ENCODE data around the gene PCBP3. TPM values are rescaled to one million over a fixed set of nuclear protein-coding genes. Genes with fewer than 3 reads are reported as not detected.
"Not testable (repeated sequence)": the region's sequence is repeated elsewhere in the genome, so short reads cannot be mapped to it uniquely, and the experiment has no call there.

PCBP3 gene
- total RNA-seq, 1 donor from 2014 or later = 1.5 TPM

DNA sequence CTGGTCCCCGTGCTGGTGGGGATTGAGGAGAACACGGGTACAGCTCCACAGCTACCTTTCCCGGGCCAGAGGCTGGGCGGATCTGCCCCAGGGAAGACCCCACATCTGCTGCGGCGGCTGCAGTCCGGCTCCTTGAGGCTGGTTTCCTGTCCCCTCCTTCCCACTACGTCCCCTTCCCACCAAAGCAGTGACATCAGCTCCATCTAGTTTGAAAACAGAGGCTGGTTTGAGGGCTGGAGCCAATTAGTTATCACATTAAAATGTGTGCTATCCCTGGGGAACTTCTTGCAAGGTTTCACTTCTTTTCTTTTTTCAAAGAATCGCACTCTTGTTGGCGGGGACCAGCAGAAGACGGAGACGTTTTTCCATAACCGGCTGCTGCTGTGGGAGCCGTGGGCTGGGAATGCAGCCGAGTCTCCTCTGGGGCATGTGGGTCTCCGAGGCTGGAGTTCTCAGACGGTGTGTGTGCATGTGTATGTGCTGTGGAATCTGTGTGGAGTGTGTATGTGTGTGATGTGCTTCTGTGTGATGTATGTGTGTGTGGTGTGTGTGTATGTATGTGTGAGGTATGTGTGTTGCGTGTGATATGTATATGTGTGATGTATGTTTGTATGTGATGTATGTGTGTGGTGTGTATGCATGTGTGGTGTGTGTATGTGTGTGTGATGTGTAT lies 8.9 kb upstream of the PCBP3 start:
- no peak for DNase-seq (ENCODE audit: extremely low read depth, low read depth, low spot score)

GRCh38 chr21:45635271-45636151 lies 8.0 kb upstream of the PCBP3 start:
- no peak for DNase-seq (ENCODE audit: extremely low read depth, low read depth, low spot score)

- DNase-seq (ENCODE audit: extremely low read depth, low read depth, low spot score) = no peak
These were observed 7.1 kb upstream of the PCBP3 start for GRCh38 chr21:45636459-45636858.

DNA sequence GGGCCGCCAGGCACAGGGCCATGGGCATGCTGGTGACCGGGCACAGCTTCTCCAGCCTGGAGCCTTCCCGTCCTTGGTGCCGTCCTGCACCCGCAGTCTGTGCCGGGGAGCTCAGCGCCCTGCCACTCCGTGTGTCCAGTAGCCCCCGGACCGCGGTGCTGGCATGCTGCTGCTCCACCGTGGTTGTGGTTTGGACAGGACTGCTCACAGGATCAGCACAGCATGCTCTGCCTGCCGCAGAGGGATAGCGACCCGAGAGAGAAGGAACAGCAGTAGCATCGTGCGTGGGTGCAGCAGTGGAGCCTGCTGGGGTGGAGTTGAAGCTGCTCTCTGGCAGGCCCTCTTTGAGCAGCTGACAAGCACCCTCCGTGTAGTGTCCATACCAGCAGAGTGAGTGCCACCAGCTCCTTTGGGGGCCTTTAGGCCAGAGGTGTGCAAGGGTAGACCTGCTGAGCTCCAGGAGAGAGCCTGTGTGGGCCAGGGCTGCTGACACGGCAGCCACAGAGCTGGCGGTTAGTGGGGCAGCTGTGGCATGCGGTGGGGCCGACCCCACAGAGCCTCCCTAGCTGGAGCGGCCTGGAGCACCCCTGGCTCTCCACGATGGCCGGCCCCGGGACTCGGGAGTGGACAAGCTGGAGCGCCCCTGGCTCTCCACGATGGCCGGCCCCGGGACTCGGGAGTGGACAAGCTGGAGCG lies 6.4 kb upstream of the PCBP3 start:
- DNase-seq (ENCODE audit: extremely low read depth, low read depth, low spot score) = no peak

GRCh38 chr21:45637883-45638282 lies 5.6 kb upstream of the PCBP3 start:
- no peak for DNase-seq (ENCODE audit: extremely low read depth, low read depth, low spot score)

GRCh38 chr21:45638707-45639106 lies 4.8 kb upstream of the PCBP3 start:
- no peak for DNase-seq (ENCODE audit: extremely low read depth, low read depth, low spot score)

GRCh38 chr21:45639206-45640000 lies 4.1 kb upstream of the PCBP3 start:
- DNase-seq (ENCODE audit: extremely low read depth, low read depth, low spot score) = no peak

DNA sequence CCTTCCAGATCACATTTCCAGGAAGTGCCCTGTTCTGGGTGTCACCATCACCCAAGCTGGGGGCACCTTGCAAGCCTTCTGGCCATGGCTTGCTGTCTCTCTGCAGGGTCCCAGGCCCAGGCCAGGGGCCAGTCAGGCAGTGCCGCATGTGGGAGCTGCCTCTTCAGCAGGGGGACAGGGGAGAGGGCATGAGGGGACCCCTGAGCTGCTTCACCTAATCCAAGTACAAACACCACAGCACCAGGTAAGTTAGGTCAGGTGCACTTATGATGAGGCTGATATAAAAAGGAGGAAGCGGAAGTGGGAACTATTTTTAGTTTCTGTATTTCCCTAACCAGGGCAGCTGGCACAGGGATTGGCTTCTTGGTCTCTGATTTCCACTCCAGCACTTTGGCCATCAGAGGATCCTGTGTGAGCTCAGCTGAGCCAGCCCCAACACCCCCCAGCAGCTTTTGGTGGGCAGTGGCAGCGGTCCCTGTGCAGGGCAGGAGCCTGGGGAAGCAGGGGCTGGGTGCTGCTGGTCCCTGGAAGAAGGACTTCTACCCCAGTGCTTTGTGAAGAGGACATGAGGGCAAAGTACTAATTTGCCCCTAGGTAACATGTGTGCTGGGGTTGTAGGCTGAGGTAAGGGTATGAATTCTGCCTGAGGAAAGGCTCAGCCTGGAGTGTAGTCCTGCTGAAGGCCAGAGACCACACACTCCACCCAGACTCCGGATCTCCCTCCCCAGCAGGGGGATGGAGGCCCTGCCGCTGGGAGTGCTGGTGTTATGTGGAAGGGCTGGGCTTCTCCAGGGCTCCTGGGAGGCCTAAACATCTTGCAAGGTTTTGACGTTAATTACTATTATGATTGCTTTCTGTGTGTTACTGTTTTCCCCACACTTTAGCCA lies 3.3 kb upstream of the PCBP3 start:
- DNase-seq (ENCODE audit: extremely low read depth, low read depth, low spot score) = no peak

- DNase-seq (ENCODE audit: extremely low read depth, low read depth, low spot score) = no peak
These were observed 2.5 kb upstream of the PCBP3 start for GRCh38 chr21:45640888-45641479.

DNA sequence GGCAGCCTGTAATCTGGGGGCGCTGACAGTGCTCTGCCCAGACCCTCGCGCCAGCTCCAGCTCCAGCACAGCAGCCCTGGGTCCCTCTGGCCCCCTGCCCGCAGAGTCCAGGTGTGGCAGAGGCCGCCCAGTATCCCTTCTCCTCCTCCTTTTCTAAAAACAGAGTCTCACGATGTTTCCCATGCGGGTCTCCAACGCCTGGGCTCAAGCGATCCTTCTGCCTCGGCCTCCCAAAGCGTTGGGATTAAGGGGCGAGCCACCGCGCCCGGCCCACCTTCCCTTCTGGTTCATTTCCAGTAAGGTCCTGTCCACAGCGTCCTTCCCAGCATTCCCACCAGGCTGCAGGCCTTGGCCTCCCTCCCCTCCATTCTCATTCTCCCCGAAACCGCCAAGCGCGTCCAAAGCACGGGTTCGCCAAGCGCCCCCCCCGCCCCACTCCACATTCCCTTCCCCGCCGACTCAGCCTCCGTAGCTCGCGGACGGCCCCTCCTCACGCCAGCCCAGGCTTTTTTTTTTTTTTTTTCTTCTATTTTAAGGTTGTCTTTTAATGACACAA lies 2.0 kb upstream of the PCBP3 start:
- DNase-seq (ENCODE audit: extremely low read depth, low read depth, low spot score) = no peak

GRCh38 chr21:45642122-45642813 lies 1.3 kb upstream of the PCBP3 start:
- DNase-seq (ENCODE audit: extremely low read depth, low read depth, low spot score) = no peak

- no peak for DNase-seq (ENCODE audit: extremely low read depth, low read depth, low spot score)
These were observed 749 bp downstream of the PCBP3 start for GRCh38 chr21:45644041-45644906.

DNA sequence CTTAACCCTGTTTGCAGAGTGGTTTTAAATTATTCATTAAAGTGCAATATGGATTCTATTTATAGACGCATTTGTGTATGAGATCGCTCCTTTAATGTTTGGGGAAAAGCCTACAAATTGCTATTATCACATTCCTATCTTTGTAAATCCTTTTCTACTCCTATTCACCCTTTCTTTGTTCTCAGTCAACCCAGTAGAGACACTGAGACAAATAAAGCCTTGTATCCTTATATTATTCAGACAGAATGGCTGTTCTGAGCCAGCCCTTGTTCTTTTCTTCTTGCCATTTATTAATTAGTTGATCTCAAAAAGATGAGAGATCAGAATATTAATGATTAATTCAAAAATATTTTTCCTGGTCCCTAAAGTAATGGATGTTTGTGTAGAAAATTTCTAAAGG lies 8.4 kb downstream of the PCBP3 start:
- DNase-seq (ENCODE audit: extremely low read depth, low read depth, low spot score) = no peak

- no peak for DNase-seq (ENCODE audit: extremely low read depth, low read depth, low spot score)
These were observed 11.6 kb downstream of the PCBP3 start for GRCh38 chr21:45655124-45655523.

- not testable (repeated sequence) for DNase-seq (ENCODE audit: extremely low read depth, low read depth, low spot score)
These were observed 12.6 kb downstream of the PCBP3 start for GRCh38 chr21:45656114-45656513.

- DNase-seq (ENCODE audit: extremely low read depth, low read depth, low spot score) = not testable (repeated sequence)
These were observed 18.5 kb downstream of the PCBP3 start for GRCh38 chr21:45661913-45662622.

All from glomerular endothelial cell (primary cell).